DMS114 treated with DMSO at 0.1 percent for 48 hours (cell line): ENCODE data around the gene CKAP4.

Source experiments
- DNase-seq: peaks from one replicate; lab custom pipeline; 2025; ENCODE audit not compliant: unreplicated experiment; lab: John Stamatoyannopoulos, UW

Gene CKAP4

GRCh38 chr12:106205208-106206069 is 42.4 kb downstream of the CKAP4 start:
- DNase-seq, result no peak

- no peak for DNase-seq
These were observed 43.5 kb downstream of the CKAP4 start for GRCh38 chr12:106204312-106204711.

GRCh38 chr12:106197906-106198623 is 49.8 kb downstream of the CKAP4 start:
- DNase-seq, result no peak

- no peak for DNase-seq
These were observed 52.2 kb downstream of the CKAP4 start for GRCh38 chr12:106195621-106196027.

GRCh38 chr12:106194351-106194750 is 53.5 kb downstream of the CKAP4 start:
- no peak for DNase-seq

GRCh38 chr12:106193394-106194215 is 54.2 kb downstream of the CKAP4 start:
- DNase-seq, result no peak

- DNase-seq, result no peak
These were observed 55.0 kb downstream of the CKAP4 start for GRCh38 chr12:106192659-106193393.

- DNase-seq, result no peak
These were observed 57.2 kb downstream of the CKAP4 start for GRCh38 chr12:106190581-106190980.

GRCh38 chr12:106189341-106189740 is 58.5 kb downstream of the CKAP4 start:
- DNase-seq, result no peak

GRCh38 chr12:106188256-106188655 is 59.6 kb downstream of the CKAP4 start:
- no peak for DNase-seq
